Skeletal muscle tissue (tissue), 4 donors: ENCODE data around the gene MIAT. TPM values are rescaled to one million over a fixed set of nuclear protein-coding genes. Genes with fewer than 3 reads are reported as not detected.
"Not testable (repeated sequence)": the region's sequence is repeated elsewhere in the genome, so short reads cannot be mapped to it uniquely, and the experiment has no call there.

ENCODE experiments used
- H3K27ac ChIP-seq: one replicate; pipeline ENCODE4 v1.7.0; 2013; ENCODE audit warnings: mild to moderate bottlenecking, low read depth, low read length, inconsistent platforms
- H3K27me3 ChIP-seq, 3 donors: one replicate each; pipeline ENCODE4 v1.7.0; 2013; ENCODE audit warnings: low read length in 3 of 3; ENCODE audit not compliant: control insufficient read depth in 3 of 3, insufficient read depth in 3 of 3
- H3K36me3 ChIP-seq, 3 donors: one replicate each; pipeline ENCODE4 v1.7.0; 2013; ENCODE audit warnings: low read length in 3 of 3; ENCODE audit not compliant: control insufficient read depth in 3 of 3, insufficient read depth in 3 of 3
- H3K4me1 ChIP-seq, 3 donors: one replicate each; pipeline ENCODE4 v1.7.0; 2013; ENCODE audit warnings: low read length in 3 of 3, mild to moderate bottlenecking in 3 of 3; ENCODE audit not compliant: control insufficient read depth in 3 of 3, insufficient read depth in 3 of 3
- H3K4me3 ChIP-seq, 3 donors: one replicate each; pipeline ENCODE4 v1.7.0; 2013; ENCODE audit warnings: low read length in 3 of 3
- H3K9ac ChIP-seq, 3 donors: one replicate each; pipeline ENCODE4 v1.7.0; 2013; ENCODE audit warnings: low read length in 3 of 3, mild to moderate bottlenecking in 3 of 3, moderate library complexity in 2 of 3, low read depth in 1 of 3
- H3K9me3 ChIP-seq, 3 donors: one replicate each; pipeline ENCODE4 v1.7.0; 2013; ENCODE audit warnings: low read length in 3 of 3; ENCODE audit not compliant: control insufficient read depth in 3 of 3
- total RNA-seq: library from RNA; depleted of rRNA; stranded (reverse); fragments of >200 nt; gene quantifications from one replicate; pipeline ENCODE4 v1.2.3, GENCODE V29; 2014
- donor health status: Osteomylitis.

MIAT gene
- total RNA-seq, 1 donor from 2014 or later = 0.52 TPM

GRCh38 chr22:26705379-26705778 is 48.0 kb downstream of the MIAT start:
- H3K27me3 ChIP-seq, H3K36me3 ChIP-seq, H3K9ac ChIP-seq, H3K4me3 ChIP-seq, H3K9me3 ChIP-seq, H3K4me1 ChIP-seq, H3K27ac ChIP-seq: not testable (repeated sequence)

GRCh38 chr22:26707090-26707489 is 49.7 kb downstream of the MIAT start:
- H3K4me3 ChIP-seq = no peak overlapping the region
- H3K27me3 ChIP-seq = no peaks in the 10 kb centered on the region
- no peak overlapping the region for H3K27ac ChIP-seq
- H3K9me3 ChIP-seq = no peaks in the 10 kb centered on the region
- peaks cover 0 to 9% (median 4%) of the 10 kb centered on the region in 3 donors for H3K4me1 ChIP-seq
- no peak overlapping the region for H3K9ac ChIP-seq
- peaks cover 0 to 6% (median 0%) of the 10 kb centered on the region in 3 donors for H3K36me3 ChIP-seq

DNA sequence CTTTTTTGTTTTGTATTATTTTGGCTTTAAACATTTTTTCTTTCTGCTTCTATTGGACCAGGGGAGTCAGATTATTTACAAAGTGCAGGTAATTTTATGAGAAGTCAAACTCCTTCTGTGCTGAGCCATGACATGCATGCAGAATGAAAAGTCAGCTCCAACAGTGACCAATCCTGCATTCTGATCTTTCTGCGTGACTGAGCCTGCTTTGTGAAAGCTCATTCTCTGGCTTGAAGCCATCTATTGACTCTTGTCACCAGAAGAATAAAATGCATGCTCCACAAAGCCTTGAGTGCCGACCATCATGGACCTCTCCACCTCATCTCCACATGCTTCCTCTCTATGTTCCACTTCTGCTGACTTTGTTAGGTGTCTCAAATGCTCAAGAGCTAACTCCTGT is 50.2 kb downstream of the MIAT start:
- no peak overlapping the region for H3K9ac ChIP-seq
- peaks cover 0 to 9% (median 4%) of the 10 kb centered on the region in 3 donors for H3K4me1 ChIP-seq
- no peak overlapping the region for H3K27ac ChIP-seq
- H3K27me3 ChIP-seq = no peaks in the 10 kb centered on the region
- H3K9me3 ChIP-seq = no peaks in the 10 kb centered on the region
- H3K36me3 ChIP-seq = peaks cover 0 to 6% (median 0%) of the 10 kb centered on the region in 3 donors
- no peak overlapping the region for H3K4me3 ChIP-seq

DNA sequence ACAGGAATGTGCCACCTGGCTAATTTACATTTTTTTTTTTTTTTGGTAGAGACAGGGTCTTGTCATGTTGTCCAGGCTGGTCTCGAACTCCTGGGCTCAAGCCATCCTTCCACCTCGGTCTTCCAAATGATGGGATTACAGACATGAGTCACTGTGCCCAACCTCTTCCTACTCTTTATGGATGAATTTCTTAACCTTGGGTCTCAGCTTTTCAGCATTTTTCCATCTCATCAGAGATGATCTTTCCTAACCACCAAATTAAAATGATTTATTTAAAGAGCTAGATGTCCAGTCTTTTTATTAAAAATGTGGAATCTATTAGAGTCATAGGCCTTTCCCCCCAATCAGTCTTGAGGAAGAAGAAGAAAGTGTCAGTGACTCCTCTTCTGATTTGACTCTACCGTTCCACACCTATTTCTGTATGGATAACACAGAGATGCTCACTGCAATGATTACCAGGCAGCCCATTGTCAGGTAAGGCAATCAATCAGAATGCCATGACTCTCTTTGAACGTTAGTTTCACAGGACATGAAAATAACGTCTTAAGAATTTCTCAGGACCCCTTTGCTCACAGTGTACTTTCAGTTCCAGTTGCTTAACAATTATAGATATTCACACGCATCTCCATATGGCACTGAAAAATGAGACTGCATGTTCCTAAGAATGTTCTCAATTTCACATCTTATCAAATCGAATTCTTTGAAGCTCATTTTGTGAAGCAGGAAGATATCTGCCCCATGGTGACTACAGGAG is 51.0 kb downstream of the MIAT start:
- H3K4me1 ChIP-seq = peaks cover 0 to 9% (median 4%) of the 10 kb centered on the region in 3 donors
- H3K27ac ChIP-seq = no peak overlapping the region
- no peak overlapping the region for H3K9ac ChIP-seq
- H3K4me3 ChIP-seq = no peak overlapping the region
- peaks cover 0 to 6% (median 0%) of the 10 kb centered on the region in 3 donors for H3K36me3 ChIP-seq
- no peaks in the 10 kb centered on the region for H3K27me3 ChIP-seq
- no peaks in the 10 kb centered on the region for H3K9me3 ChIP-seq

DNA sequence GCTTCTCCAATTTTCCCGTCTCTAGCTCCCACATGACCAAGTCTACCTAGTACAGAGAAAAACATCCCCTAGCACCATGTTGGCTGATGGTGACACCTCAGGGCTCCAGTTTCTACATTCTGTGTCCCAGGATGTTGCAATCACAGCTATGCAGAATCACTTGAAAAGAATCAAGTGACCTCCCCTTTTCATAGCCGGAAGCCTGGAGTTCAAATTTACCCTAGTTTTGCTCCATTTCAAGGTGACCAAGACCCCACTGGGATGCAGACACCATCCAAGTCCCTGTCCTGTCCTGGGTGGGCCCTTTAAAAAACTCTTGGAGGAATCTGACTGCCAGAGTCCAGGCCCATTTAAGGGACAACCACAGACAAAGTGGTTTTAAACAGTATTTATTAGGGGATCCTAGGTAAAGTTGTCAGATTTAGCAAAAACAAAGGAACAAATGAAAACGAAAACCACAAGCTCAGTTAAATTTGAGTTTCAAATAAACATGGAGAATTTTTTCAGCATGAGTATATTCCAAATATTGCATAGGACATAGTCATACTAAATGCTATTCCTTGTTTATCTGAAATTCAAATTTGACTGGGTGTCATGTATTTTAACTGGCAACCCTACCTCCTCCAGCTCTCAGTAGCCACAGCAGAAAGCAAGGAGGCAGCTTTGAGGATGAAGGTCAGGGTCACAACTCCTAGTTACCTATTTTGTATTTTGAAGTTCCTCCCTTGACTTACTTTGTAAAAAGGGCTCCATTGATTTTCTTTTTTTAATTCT is 52.4 kb downstream of the MIAT start:
- Histone ChIP-seq H3K9me3 (no peaks in the 10 kb centered on the region), H3K4me1 (peaks cover 0 to 13% (median 10%) of the 10 kb centered on the region in 3 donors), H3K4me3 (no peak overlapping the region), H3K27me3 (no peaks in the 10 kb centered on the region), H3K9ac (no peak overlapping the region), H3K36me3 (peaks cover 0 to 6% (median 0%) of the 10 kb centered on the region in 3 donors), H3K27ac (no peak overlapping the region)

GRCh38 chr22:26711205-26711963 is 54.0 kb downstream of the MIAT start:
- Histone ChIP-seq H3K9me3 (no peaks in the 10 kb centered on the region), H3K4me3 (no peak overlapping the region), H3K36me3 (peaks cover 0 to 6% (median 0%) of the 10 kb centered on the region in 3 donors), H3K4me1 (peaks cover 0 to 13% (median 7%) of the 10 kb centered on the region in 3 donors), H3K27me3 (no peaks in the 10 kb centered on the region), H3K27ac (no peak overlapping the region), H3K9ac (no peak overlapping the region)

DNA sequence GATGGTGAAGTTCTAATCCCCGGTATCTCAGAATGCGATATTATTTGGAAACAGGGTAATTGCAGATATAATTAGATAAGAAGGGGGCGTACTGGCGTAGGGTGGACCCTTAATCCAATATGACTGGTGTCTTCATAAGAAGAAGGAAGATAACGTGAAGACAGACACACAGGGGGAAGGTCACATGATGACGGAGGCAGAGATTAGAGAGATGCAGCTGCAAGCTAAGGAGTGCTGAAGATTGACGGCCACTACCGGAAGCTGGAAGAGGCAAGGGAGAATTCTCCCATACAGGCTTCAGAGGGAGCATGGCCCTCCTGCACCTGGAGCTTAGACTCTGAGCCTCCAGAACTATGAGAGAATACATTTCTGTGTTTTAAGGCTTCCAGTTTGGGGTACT is 54.8 kb downstream of the MIAT start:
- Histone ChIP-seq H3K27ac (no peak overlapping the region), H3K36me3 (peaks cover 0 to 4% (median 0%) of the 10 kb centered on the region in 3 donors), H3K9ac (no peak overlapping the region), H3K9me3 (no peaks in the 10 kb centered on the region), H3K27me3 (no peaks in the 10 kb centered on the region), H3K4me1 (peaks cover 0 to 12% (median 7%) of the 10 kb centered on the region in 3 donors), H3K4me3 (no peak overlapping the region)

- Histone ChIP-seq H3K4me3 (no peak overlapping the region), H3K27me3 (no peaks in the 10 kb centered on the region), H3K9ac (no peak overlapping the region), H3K4me1 (peaks cover 0 to 11% (median 10%) of the 10 kb centered on the region in 3 donors), H3K27ac (no peak overlapping the region), H3K9me3 (no peaks in the 10 kb centered on the region), H3K36me3 (peaks cover 0 to 3% (median 0%) of the 10 kb centered on the region in 3 donors)
Measured at GRCh38 chr22:26713823-26714449, 56.5 kb downstream of the MIAT start.

DNA sequence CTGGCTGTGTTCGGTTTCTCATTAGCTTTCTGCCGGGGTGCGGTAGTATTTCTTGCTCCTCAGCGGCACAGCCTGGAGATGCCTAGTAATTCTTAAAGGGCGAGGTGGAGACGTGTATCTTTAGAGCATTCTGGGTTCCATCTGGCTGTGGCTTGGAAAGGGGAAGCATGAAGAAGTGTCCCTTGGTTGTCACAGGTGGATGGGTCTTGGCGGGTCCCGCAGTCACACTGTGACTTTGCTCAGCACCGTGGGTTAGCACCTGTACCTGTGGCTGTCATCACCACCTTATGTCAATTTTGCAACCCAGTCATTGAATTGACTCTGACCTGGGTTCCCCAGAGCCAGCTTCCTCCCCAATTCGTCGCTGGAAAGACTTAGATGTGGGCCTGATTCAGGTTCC is 57.6 kb downstream of the MIAT start:
- H3K4me3 ChIP-seq = no peak overlapping the region
- no peaks in the 10 kb centered on the region for H3K9me3 ChIP-seq
- H3K27me3 ChIP-seq = no peaks in the 10 kb centered on the region
- H3K4me1 ChIP-seq = peaks cover 0 to 12% (median 8%) of the 10 kb centered on the region in 3 donors
- H3K36me3 ChIP-seq = peaks cover 0 to 3% (median 2%) of the 10 kb centered on the region in 3 donors
- no peak overlapping the region for H3K9ac ChIP-seq
- no peak overlapping the region for H3K27ac ChIP-seq
